Neural crest cell (in vitro differentiated cells): ENCODE results near the gene GJB4. TPM values are rescaled to one million over a fixed set of nuclear protein-coding genes. Genes with fewer than 3 reads are reported as not detected.
A peak's percentile ranks its signal among the peaks of the same experiment; 100 is the strongest.

Source experiments
- DNase-seq: peaks from one replicate; pipeline ENCODE4 v3.0.0; 2021; ENCODE audit warnings: low read depth, mixed read lengths, low spot score
- H3K27ac Mint-ChIP-seq: one replicate; pipeline ENCODE4 v1.8.0; 2021; ENCODE audit warnings: mild to moderate bottlenecking, mixed read lengths; ENCODE audit not compliant: unreplicated experiment
- H3K27me3 Mint-ChIP-seq: 2 replicates; pipeline ENCODE4 v1.8.0; 2021; ENCODE audit warnings: low read depth, mild to moderate bottlenecking, mixed read lengths
- H3K36me3 Mint-ChIP-seq: 2 replicates; pipeline ENCODE4 v1.8.0; 2021; ENCODE audit warnings: low read depth, mild to moderate bottlenecking, mixed read lengths
- H3K4me1 Mint-ChIP-seq: 2 replicates; pipeline ENCODE4 v1.8.0; 2021; ENCODE audit warnings: mixed read lengths
- H3K4me3 Mint-ChIP-seq: one replicate; pipeline ENCODE4 v1.8.0; 2021; ENCODE audit warnings: mild to moderate bottlenecking, mixed read lengths
- H3K9me3 Mint-ChIP-seq: 2 replicates; pipeline ENCODE4 v1.8.0; 2021; ENCODE audit warnings: mixed read lengths
- CTCF ChIP-seq: fragments of 200-600 bp; sonication (generic); conservative IDR thresholded peaks from 2 replicates; pipeline ENCODE4 v1.5.0; 2021; ENCODE audit warnings: antibody characterized with exemption, mild to moderate bottlenecking
- long read RNA-seq: library from polyadenylated mRNA; unstranded; transcript quantifications from one replicate; pipeline ENCODE4 v2.0.0, GENCODE V29; 2020
- total RNA-seq: library from RNA; stranded (reverse); gene quantifications from 2 replicates; pipeline ENCODE4 v1.2.1, GENCODE V29; 2021

The GJB4 gene
- total RNA-seq: not detected in 2 replicates
- long read RNA-seq: 0 reads

GRCh38 chr1:34759503-34760357 lies at the start of gene GJB4:
GJB4 (plus strand) TSS chr1:34759740; CDS start chr1:34761255, 1,515 bp downstream.
- peaks cover 15% of the 10 kb centered on the region for H3K27me3 Mint-ChIP-seq
- no peak for DNase-seq
- no peak within 1 kb of the TSS for H3K4me3 Mint-ChIP-seq
- H3K27ac Mint-ChIP-seq: peak within 1 kb of the TSS; percentile 43
- no peaks in the 10 kb centered on the region for H3K4me1 Mint-ChIP-seq
- H3K9me3 Mint-ChIP-seq: no peaks in the 10 kb centered on the region
- TF ChIP-seq CTCF: no peak
- H3K36me3 Mint-ChIP-seq: no peaks in the 10 kb centered on the region

GRCh38 chr1:34710812-34711211 lies 48.7 kb upstream of the GJB4 start:
- H3K4me1 Mint-ChIP-seq: no peaks in the 10 kb centered on the region
- no peak overlapping the region for H3K4me3 Mint-ChIP-seq
- no peak for TF ChIP-seq CTCF
- H3K27ac Mint-ChIP-seq: no peak overlapping the region
- H3K9me3 Mint-ChIP-seq: no peaks in the 10 kb centered on the region
- no peaks in the 10 kb centered on the region for H3K36me3 Mint-ChIP-seq
- peaks cover 18% of the 10 kb centered on the region for H3K27me3 Mint-ChIP-seq
- DNase-seq: no peak

GRCh38 chr1:34711485-34711884 lies 48.1 kb upstream of the GJB4 start:
- H3K4me3 Mint-ChIP-seq: no peak overlapping the region
- peaks cover 16% of the 10 kb centered on the region for H3K27me3 Mint-ChIP-seq
- DNase-seq: no peak
- H3K36me3 Mint-ChIP-seq: no peaks in the 10 kb centered on the region
- H3K27ac Mint-ChIP-seq: no peak overlapping the region
- H3K4me1 Mint-ChIP-seq: no peaks in the 10 kb centered on the region
- no peaks in the 10 kb centered on the region for H3K9me3 Mint-ChIP-seq
- TF ChIP-seq CTCF: no peak

GRCh38 chr1:34712007-34712688 lies 47.4 kb upstream of the GJB4 start:
- no peaks in the 10 kb centered on the region for H3K9me3 Mint-ChIP-seq
- TF ChIP-seq CTCF: no peak
- no peak overlapping the region for H3K27ac Mint-ChIP-seq
- H3K36me3 Mint-ChIP-seq: no peaks in the 10 kb centered on the region
- no peak overlapping the region for H3K4me3 Mint-ChIP-seq
- no peaks in the 10 kb centered on the region for H3K4me1 Mint-ChIP-seq
- H3K27me3 Mint-ChIP-seq: peaks cover 16% of the 10 kb centered on the region
- DNase-seq: no peak

GRCh38 chr1:34713443-34713842 lies 46.1 kb upstream of the GJB4 start:
- Mint-ChIP-seq H3K27me3 (peaks cover 14% of the 10 kb centered on the region), H3K4me1 (no peaks in the 10 kb centered on the region), H3K36me3 (no peaks in the 10 kb centered on the region), H3K9me3 (no peaks in the 10 kb centered on the region), H3K4me3 (no peak overlapping the region), H3K27ac (no peak overlapping the region)
- DNase-seq: no peak
- no peak for TF ChIP-seq CTCF
